Brain microvascular endothelial cell (primary cell): ENCODE measurements around the gene DYNLL1.

ENCODE experiments used
- DNase-seq: peaks from one replicate; pipeline ENCODE4 v3.0.0-alpha.2; 2020
- H3K27ac ChIP-seq: fragments of 250-450 bp; sonication (Bioruptor Pico); 2 replicates; pipeline ENCODE4 v1.5.1; 2020; ENCODE audit warnings: mild to moderate bottlenecking, moderate library complexity
- H3K27me3 ChIP-seq: fragments of 250-450 bp; sonication (Bioruptor Pico); replicated peaks from 2 replicates; pipeline ENCODE4 v1.5.1; 2020; ENCODE audit warnings: mild to moderate bottlenecking
- H3K36me3 ChIP-seq: fragments of 250-450 bp; sonication (Bioruptor Pico); replicated peaks from 2 replicates; pipeline ENCODE4 v1.5.1; 2020; ENCODE audit warnings: mild to moderate bottlenecking
- H3K4me3 ChIP-seq: 2 replicates; pipeline ENCODE4 v1.5.1; 2011; ENCODE audit warnings: low read depth, mild to moderate bottlenecking, control low read depth, low read length, moderate library complexity
- CTCF ChIP-seq: IDR thresholded peaks from 2 replicates; pipeline ENCODE4 v1.5.1; 2011; ENCODE audit warnings: low read depth, mild to moderate bottlenecking, moderate library complexity, low read length, control low read depth, inconsistent platforms; ENCODE audit errors: missing control alignments
- in situ Hi-C: cut with HindIII; loops from 2 replicates; pipeline ENCODE4 v1.10.0; 2017; ENCODE audit warnings: low sequenced_read_pairs, low pct_ligation_motif_present

Gene DYNLL1

GRCh38 chr12:120467439-120467838, 28.5 kb upstream of the DYNLL1 start:
- in situ Hi-C loops, result no loop called here
- H3K4me3 ChIP-seq, result no peak overlapping the region
- no peak overlapping the region for H3K27ac ChIP-seq
- no peaks in the 10 kb centered on the region for H3K27me3 ChIP-seq
- no peak for DNase-seq
- H3K36me3 ChIP-seq, result peaks cover 46% of the 10 kb centered on the region
- TF ChIP-seq CTCF, result no peak

- TF ChIP-seq CTCF, result no peak
- in situ Hi-C loops, result no loop called here
- DNase-seq, result peak; percentile 27
- peak overlapping the region; percentile 76 for H3K27ac ChIP-seq
- peak overlapping the region; percentile 91 for H3K4me3 ChIP-seq
- no peaks in the 10 kb centered on the region for H3K27me3 ChIP-seq
- peaks cover 37% of the 10 kb centered on the region for H3K36me3 ChIP-seq
Observed at GRCh38 chr12:120468325-120468820, 27.5 kb upstream of the DYNLL1 start.

- no peak for TF ChIP-seq CTCF
- peaks cover 31% of the 10 kb centered on the region for H3K36me3 ChIP-seq
- H3K27ac ChIP-seq, result peak overlapping the region; percentile 76
- peak; percentile 10 for DNase-seq
- peak overlapping the region; percentile 91 for H3K4me3 ChIP-seq
- no peaks in the 10 kb centered on the region for H3K27me3 ChIP-seq
- in situ Hi-C loops, result no loop called here
Observed at GRCh38 chr12:120468821-120469449, 27.0 kb upstream of the DYNLL1 start.

- TF ChIP-seq CTCF, result peak; percentile 86
- Histone ChIP-seq H3K27ac (peak within 1 kb of the TSS; percentile 76), H3K27me3 (no peaks in the 10 kb centered on the region), H3K36me3 (peaks cover 25% of the 10 kb centered on the region), H3K4me3 (peak within 1 kb of the TSS; percentile 91)
- in situ Hi-C loops, result no loop called here
- DNase-seq, result peak; percentile 90
Observed at GRCh38 chr12:120469450-120470149, 26.3 kb upstream of the DYNLL1 start, which contains the start of gene SRSF9. Gene SRSF9 (minus strand): TSS chr12:120469748. CDS start chr12:120469609, 139 bp downstream.

- in situ Hi-C loops, result no loop called here
- no peak for TF ChIP-seq CTCF
- Histone ChIP-seq H3K36me3 (peaks cover 18% of the 10 kb centered on the region), H3K4me3 (peak overlapping the region; percentile 91), H3K27ac (peak overlapping the region; percentile 76), H3K27me3 (no peaks in the 10 kb centered on the region)
- DNase-seq, result no peak
Observed at GRCh38 chr12:120470150-120470784, 25.6 kb upstream of the DYNLL1 start.
